Measurements from ENCODE around the gene BCAS3.

DNA sequence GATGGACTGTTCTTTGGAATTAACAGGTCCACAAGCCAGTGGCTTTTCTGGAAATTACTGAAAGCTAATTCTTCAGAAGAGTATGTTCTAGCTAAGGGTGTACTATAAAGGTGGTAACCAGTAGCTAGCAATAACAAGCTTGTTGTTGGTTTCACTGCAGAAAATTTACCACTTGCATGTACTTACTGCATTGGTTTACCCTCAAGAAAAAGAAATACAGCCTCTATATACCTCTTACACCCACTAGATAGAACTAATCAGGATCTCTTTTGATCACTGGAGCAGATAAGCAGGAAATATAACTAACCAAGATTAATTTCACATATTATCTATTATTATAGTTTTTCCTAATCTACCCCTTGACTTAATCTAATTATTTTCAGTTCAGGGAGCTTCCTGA, 537.1 kb downstream of the BCAS3 start:
- TF ChIP-seq GATA3 (IDR thresholded peaks at IDR 0.05; ENCODE audit: low read depth, low read length) (no peak), GATA2 (IDR thresholded peaks at IDR 0.05; ENCODE audit: low read depth, low read length) (no peak)

All from SH-SY5Y (cell line).